Measurements from ENCODE around the gene CDRT15.
"Not testable (repeated sequence)": the region's sequence is repeated elsewhere in the genome, so short reads cannot be mapped to it uniquely, and the experiment has no call there.

The CDRT15 gene

DNA sequence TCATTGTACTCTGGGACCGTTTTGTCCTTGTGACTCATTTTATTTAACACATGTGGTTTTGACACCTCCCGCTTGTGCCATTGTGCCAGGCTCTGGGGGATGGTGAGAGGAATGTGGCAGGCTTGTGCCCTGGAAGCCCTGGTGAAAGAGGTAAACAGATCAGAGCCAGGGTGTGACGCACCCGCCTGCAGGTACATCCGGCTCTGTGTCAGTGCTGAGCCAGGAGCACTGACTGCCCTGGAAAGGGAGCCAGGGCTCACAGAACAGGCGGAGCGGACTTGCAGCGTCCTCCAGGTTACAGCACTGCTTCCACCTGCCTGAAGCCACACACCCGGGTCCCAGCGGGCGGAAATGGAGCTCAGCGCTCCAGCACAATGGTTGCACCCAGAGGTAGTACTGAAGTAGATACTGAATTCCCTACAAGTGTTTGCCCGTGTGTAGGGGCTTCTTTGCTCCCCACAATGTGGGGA, 30.6 kb downstream of the CDRT15 start:
- DNase-seq, result no peak

DNA sequence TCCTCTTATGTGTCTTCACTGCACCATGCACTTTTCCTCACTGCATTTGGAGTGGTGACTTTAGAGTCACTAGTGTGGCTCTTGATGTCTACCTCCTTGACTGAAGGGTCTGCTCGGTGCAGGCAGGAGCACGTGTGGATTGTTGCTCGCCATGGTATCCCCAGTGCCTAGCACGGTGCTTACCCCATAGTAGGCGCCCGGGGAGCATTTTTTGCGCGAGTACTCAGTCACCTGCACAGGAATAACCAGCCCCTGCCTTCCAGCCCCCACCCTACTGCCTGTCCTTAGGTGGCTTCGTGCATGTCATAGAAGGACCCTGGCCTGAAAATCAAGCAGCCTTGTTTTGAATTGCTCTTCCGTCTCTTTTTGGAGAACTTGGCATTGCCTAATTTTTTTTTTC, 31.3 kb downstream of the CDRT15 start:
- DNase-seq, result no peak

DNA sequence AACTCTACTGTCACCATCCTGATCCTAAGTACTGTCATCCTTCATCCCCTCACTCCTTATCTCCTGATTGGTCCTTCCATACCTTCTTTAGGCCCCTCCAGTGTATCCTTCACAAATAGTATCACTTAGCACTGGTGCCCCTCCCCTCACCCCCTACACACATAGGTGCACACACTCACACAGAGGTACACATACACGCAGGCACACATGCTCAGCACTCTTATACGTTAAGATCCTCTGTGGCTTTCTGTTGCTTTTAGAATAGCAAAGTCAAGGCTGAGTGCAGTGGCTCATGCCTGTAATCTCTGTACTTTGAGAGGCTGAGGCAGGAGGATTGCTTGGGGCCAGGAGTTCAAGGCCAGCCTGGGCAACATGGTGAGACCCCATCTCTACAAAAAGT, 32.1 kb downstream of the CDRT15 start:
- DNase-seq, result no peak

DNA sequence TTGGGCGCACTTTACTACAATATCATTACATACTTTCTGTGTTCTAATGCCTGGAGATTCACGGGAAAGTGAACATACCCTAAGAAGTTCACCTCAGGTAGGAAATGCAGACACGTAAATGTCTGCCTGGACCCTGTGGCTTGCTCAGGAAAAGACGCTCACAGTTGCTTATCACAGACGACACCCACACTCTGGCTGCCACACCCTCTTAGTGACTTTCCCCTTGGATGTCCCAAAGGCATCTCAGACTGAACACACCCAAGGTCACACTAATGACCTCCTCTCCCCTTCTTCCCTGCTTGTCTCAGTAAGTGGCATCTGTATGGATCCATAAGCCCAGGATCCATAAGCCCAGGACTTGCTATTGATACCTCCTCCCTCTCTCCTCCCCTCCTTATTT, 32.6 kb downstream of the CDRT15 start:
- no peak for DNase-seq

DNA sequence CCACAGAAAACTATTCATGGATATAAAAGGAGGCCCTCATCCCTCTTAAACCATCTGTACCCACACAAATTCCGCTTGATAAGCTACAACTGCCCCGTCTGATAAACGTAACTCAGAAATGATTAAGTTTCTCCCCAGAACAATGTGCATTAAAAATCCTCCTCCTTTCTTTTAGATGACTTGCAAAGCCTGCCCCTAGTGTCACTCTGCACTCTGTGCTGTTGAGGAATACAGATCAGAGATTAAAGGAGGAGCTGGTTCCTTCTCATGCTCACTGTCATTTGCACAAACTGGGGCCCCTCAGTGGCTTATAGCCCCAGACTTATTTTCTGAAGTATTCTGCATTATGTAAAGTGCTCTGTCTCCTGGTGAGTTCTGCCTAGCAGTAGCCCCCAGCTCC, 33.3 kb downstream of the CDRT15 start:
- peak; percentile 14 for DNase-seq

DNA sequence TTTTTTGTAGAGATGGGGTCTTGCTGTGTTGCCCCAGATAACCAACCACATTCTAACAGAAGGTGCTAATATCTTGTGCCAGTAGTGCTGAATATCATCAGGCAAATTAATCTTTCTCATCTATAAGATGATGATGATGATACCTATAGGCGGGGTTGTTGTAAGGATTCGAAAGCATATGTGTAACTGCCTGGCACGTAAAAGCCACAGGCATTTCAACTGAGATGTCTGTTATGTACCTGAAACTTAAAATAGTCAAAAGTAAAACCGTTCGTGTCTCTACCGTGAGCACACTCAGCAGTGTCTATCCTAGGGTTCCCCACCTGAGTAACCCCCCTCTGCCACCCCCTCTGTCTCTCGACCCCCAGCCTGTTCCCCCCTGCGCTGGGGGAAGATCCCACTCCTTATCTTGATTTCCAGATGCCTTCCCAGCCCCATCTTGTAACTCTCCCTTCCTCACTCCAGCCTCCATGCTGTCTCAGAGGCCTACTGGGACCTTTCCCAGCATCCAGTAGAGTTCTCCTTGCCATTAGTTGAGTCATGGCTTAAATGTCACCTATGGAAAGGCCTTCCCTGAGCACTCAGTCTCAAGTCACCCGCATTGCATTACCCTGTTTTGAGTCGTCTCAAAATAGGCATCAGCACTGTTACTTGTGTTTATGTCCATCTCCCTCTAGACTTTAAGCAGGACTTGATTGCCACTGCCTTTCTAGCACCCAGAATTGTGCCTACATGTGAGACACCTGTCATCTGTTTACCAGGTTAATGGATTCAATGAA, 34.1 kb downstream of the CDRT15 start:
- no peak for DNase-seq

DNA sequence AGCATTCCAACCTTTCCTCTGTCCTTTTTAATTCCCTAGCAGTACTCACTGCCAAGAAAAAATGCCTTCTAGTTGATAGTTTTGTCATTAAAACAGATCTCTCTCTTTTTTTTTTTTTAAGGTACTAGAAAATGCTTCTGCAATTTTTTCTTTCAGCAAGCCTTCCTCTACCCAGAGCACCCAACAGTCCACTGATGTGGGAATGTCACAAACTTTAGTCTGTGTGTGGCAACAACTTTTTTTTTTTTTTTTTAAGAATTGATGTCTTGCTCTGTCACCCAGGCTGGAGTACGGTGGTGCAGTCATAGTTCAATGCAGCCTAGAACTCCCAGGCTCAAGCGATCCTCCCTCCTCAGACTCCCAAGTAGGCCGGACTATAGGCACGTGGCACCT, 34.7 kb downstream of the CDRT15 start:
- DNase-seq, result no peak

DNA sequence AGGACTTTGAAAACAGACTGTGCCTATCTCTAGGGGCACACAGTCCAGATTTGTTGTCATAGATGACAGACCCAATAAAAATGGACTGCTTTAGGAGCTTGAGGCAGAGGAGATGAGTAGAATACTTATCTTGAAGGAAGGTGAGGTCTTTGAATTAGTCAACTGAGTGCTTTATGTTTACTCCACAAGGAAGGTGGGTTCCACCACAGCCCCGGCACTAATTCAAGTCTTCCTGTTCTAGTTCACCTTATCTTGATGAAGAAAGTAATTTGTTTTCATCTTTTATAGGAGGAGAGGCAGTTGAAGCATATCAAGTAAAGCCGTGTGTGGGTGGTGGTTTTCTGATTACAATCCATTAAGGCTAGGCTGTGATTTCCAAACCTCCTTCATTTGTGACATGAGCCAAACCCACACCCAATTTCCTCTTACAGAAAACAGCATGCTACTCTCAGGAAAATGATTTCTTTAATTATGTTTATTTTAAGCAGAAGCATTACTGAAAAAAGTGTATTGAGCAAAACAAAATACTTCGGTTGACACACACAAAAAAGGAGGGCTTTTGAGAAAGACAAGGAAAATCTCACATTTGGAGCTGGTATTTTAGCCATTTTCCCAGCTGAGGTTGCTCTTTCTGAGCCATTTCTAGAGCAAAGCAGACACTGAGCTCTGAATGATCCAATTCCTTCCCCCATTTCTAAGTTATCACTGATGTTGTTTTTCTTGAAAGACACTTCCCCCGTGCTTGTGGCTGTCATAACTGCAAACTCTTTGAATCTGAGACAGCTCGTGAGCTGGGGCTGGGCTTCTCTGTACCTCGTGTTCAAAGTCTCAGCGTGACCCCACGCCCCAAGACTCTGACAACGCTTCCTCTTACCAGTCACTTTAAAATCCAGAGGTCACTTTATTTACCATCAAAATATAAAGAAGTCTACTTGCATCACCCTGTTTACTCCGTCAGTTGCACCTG, 35.4 kb downstream of the CDRT15 start:
- DNase-seq, result no peak

DNA sequence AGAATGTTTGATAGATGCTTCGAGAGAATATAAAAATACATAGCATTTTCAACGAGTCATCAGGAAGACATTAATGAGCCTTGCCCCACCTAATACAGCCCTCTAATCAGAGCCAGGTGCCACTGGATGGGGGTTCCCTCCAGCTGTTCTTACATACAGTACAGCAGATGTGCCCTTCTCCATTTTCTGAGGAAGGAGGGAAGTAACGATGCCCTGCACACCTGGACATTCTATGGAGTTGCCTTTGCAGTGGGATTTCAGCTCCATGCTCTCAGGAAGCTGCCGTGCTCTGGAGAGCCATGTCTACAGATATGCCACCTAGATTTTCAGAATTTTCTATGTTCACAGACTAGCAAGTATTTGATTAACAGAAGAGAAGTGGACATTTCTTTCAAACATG, 36.3 kb downstream of the CDRT15 start:
- DNase-seq, result no peak

DNA sequence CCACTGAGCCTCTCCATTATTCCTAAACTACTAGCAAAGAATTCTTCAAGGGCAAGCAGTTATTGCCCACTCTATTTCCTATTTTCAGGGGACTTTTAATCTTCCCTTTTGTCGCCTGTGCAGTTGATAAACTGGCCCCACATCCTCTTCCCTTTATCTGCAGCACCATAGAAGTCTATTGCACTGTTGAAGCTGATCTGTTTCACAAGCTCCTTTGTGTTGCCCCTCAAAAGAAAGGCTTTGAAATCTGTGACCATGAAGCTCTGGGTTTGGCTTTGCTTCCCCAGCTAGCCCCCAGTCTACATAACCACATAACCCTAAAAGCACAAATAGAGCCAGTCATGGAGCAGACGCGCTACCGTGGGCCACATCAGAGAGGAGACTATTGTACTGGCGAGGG, 37.1 kb downstream of the CDRT15 start:
- no peak for DNase-seq

DNA sequence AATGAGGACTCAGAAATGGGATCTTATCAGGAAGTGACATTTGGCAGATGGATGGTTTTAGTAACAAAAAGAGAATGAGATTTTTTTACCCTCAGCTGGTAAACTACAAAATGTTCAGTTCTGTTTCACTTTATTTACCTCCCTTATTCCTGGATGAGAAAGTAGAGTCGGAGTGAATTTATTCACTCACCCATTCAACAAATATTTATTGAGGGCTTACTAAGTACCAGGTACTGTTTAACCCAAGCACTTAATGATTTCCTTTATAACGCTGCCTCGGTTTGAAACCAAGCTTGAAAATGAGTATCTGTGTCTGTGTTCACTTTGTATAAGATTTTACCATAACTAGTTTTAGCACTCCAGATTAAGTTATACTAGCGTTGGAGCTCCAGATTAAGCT, 38.1 kb downstream of the CDRT15 start:
- DNase-seq, result no peak

DNA sequence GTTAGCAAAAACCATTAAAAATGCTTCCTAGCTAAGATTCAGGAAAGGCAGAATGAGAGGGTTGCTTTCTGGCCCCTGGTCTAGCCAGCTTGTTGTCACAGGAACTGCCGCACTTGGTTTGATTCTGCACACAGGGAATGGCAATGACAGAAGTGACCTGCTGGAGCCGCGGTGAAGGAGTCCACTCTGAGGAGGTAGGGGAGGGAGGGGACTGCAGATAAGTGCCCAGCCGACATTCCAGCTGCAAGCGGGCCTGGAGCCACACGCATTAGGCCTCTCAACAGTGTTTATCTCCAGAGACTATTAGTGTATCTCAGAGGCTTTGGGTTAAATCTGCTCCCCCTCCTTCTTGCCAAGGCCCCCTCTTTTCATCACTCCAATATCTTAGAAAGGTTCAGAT, 38.6 kb downstream of the CDRT15 start:
- DNase-seq, result peak; percentile 55

DNA sequence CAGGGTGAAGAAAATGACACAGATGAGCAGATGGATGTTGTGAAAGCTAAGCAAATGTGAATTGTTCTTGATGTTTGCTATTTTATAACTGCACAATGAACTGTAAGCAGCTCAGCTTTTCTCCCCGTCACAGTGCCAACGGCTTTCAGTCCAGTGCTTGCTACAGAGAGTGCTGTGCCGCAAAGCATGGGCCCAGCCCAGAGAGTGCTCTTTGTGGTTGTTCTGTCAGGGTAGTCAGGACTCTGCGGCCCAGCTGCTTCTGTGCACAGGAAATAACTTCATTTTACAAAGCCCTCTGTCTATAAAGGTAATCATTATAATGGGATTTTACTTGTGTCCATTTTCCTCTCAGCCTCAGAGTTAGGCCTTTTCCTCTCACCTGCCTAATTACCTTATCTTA, 39.1 kb downstream of the CDRT15 start:
- no peak for DNase-seq

DNA sequence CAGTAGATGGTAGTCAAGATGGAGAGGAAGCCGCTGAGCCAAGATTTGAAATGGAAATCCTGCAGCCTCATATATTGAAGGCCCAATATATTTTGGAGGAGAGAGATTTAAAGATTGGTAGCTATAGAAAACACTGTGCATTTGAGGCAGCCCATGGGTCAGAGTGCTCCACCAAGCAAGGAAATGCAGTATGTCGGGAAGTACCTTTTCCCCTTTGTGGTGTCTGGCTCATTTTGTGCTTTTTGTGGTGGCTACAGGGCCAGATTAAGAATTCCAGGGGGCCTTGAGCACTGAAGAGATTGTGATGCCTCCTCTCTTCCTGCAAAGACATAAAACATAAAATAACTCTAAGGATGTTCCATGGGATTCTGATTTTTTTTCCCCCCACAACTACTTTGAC, 39.6 kb downstream of the CDRT15 start:
- no peak for DNase-seq

DNA sequence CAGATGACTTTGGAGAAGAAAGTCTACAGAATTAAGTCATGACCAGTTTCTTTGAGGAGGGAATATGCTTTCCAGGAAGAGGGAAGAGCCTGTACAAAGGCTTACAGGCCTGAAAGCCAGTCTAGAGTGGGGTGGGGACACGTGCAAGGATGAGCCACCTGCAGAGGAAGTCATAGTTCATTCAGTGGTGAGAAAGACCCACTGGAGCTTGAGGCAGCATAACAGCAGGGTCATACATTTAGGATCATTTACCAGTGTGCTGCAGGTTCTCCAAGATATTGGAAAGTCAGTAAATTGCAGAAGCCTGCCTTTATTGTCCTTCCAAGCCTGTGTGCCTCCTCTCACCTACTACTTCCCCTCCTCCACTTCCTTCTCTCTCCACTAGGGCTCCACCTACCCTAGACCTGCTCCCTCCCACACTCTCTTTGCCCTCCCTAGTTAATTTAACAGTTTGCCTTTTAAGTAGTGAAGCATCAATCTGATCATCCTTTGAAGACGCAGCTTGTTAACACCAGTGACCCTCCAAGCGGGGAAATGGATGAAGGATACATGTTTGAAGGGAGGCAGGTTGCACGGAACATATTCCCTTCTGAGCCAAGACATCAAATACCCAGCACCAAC, 40.2 kb downstream of the CDRT15 start:
- DNase-seq, result peak; percentile 10

DNA sequence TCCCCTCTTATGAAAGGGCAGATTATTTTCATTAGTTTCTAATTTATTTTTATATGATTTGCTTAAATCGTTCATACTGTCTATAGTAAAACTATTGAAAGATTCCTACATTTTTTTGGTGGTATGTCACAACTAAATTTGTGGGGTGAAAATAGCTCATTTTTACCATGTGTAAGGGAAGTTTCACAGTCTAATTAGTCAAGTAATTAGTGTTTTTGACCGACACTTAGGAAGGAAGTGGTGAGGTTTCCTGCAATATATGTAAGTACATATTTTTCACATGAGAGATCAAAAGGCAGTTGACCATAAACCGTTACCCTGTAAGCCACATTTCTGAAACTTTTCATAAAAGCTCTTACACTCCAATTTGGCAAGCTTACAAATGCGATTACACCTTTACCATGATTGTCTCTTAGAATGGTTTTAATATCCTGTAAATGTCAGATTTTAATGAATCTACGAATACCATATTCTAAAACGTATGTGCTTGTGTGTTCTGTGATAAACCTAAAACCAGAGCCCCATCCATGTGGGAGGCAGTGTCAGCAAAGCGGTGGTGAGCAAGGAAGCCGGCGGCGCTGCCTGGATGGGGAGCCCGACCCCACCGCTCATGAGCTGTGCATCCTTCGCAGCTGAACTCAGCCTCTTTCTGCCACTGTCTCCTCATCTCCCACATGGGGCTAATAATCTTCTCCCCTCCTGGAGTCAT, 43.9 kb downstream of the CDRT15 start:
- not testable (repeated sequence) for DNase-seq

DNA sequence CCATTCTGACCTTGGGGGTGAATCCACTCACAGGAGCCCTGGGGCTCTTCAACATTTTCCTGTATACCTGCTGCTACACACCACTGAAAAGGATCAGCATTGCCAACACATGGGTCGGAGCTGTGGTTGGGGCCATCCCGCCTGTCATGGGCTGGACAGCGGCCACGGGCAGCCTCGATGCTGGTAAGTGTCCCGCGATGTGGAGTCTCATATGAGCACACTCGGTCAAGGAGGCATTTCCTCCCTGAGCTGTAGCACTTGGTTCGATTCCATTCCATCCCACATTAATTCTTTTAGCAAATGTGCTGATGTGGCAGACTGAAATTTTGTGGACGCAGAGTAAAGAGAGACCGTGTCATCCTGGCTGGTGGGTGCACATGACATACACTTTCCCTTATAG, 44.6 kb downstream of the CDRT15 start:
- DNase-seq, result not testable (repeated sequence)

DNA sequence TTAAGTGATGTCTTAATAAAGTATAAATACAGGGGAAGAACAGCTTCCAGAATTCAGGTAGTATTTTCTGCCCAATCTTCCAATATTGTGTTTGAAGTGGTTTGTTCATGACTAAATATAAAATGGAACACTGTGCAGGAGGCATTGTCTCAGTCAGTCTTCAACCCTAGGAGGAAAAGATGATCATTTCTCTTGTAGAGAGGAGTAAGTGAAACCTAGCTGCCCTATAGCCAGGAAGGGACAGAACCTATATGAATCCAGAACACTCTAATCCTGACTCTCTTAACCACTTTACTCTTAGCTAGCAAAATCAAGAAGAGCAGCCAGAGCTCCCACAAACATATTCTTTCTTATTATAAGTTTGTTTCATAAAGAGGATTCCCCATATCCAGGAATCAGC, 45.2 kb downstream of the CDRT15 start:
- DNase-seq, result not testable (repeated sequence)

DNA sequence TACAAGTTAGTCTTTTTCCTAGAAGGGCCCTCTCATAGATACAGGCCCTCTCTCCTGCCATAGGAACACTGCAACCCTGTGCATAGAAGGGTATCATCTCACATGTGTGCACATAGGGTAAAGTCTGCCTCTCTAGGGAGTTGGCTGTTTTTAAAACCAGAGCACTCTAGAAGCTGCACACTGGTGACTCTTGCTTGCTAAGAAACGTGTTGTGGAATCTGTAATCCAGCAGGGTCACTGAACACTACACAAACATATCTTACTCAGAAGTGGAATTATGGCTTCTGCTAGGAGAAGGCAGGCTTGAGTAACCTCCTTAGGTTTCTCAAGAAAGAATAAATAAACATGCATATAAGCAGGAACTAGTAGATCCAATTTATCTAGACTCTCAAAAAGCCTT, 45.9 kb downstream of the CDRT15 start:
- not testable (repeated sequence) for DNase-seq

DNA sequence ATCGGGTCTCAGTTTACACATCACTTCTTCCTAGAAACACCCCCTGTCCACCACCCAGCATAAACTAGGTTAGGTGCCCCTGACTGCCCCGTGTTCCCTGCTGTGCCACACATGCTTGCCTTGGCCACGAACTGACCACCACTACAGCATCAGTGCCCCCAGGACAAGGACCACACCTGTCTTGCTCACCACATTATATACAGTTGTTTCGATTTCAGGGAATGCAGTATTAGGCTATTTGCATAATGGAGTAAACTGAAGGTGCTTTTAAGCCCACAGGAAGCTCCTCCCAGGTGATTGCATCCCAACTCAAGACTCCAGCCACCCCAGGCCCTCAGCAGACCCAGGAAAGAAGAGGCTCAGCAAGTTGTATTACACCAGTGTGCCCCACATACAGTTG, 50.2 kb downstream of the CDRT15 start:
- not testable (repeated sequence) for DNase-seq
